ENCODE data around the gene SMYD5.

The SMYD5 gene

GRCh38 chr2:73208258-73208657, 5.8 kb upstream of the SMYD5 start:
- DNase-seq, result no peak

GRCh38 chr2:73210019-73210418, 4.0 kb upstream of the SMYD5 start:
- no peak for DNase-seq

GRCh38 chr2:73210696-73211095, 3.3 kb upstream of the SMYD5 start:
- no peak for DNase-seq

DNA sequence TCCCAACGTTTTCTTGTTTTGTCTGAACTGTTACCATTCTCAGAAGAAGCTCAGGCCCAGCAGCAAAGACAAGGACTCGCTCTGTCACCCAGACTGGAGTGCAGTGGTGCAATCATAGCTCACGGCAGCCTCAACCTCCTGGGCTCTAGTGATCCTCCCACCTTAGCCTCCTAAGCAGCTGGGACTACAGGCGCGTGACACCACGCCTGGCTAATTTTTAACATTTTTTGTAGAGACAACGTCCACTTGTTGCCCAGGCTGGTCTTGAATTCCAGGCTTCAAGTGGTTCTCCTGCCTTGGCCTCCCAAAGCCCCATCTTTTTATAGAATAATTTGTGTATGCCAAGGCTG, 2.0 kb upstream of the SMYD5 start:
- DNase-seq, result no peak

GRCh38 chr2:73212448-73213176, 1.4 kb upstream of the SMYD5 start:
- peak; percentile 73 for DNase-seq

DNA sequence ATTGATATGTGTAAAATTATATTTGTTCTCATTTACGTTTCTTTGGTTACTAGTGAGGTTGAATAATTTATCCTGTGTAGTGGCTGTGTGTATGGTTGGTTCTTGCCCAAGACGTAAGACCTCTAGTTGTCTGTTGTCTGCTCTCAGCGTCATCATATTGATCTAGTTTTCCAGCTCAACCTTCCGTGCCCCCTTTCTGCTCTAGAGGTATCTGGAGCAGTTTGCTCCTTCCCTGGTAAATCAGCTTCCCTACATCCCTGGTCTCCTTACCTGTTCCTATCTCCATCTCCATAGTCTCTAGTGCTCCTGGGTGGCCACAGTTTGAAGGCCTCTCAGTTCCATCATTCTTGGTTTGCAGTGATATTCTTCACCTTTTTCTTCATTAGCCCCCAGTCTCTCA, 1.2 kb downstream of the SMYD5 start:
- DNase-seq, result no peak

DNA sequence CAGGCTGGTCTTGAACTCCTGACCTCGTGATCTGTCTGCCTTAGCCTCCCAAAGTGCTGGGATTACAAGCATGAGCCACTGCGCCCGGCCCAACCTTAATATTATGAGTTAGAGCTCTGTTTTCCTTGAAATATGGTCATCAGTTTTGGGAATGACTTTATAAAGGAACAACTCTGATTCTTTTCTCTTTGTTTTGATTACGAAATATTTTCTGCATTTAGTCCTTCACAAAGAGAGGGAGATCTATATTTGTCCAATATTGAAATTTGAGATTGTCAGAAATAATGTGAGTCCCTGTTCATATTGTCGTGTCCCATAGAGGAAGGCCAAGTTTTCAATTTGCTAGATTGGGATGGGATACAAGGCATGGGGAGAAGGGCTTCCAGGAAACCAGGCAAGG, 3.1 kb downstream of the SMYD5 start:
- DNase-seq, result no peak

DNA sequence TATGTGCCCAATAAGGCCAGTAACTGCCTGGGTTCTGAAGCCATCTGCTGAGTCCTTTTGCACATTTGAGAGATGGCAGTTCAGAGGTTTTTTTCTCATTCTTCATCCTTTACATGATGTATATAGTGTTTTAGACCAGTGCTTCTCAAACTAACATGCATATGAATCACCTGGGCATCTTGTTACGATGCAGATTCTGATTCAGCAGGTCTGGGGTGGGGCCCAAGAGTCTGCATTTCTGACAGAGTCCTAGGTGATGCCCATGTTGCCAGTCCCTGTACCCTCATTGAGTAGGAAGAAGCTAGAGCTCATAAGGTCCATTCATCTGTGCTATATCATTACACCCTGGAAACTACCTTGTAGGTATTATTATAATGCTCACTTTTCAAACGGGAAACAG, 3.8 kb downstream of the SMYD5 start:
- no peak for DNase-seq

GRCh38 chr2:73218298-73218697, 4.3 kb downstream of the SMYD5 start:
- DNase-seq, result no peak

DNA sequence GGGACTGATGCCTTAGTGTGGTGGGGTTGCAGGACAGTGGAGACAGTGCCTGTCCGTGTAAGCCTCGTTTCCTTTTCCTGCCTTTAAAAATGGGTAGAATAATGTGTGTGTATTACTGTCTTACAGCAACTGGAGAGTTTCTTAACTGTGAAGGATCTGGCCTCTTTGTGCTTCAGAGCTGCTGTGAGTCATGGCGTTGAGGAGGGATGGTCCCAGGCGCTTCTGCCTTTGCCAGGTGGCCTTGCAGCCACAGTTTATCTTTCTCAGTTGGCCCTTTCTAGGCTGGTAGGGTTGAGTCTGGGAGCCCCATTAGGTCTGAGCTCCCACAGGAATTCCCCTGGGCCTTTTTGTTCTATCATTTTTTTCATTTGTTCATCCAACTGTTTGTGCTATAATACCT, 9.8 kb downstream of the SMYD5 start:
- DNase-seq, result no peak

GRCh38 chr2:73225513-73226360, 11.7 kb downstream of the SMYD5 start:
- no peak for DNase-seq

DNA sequence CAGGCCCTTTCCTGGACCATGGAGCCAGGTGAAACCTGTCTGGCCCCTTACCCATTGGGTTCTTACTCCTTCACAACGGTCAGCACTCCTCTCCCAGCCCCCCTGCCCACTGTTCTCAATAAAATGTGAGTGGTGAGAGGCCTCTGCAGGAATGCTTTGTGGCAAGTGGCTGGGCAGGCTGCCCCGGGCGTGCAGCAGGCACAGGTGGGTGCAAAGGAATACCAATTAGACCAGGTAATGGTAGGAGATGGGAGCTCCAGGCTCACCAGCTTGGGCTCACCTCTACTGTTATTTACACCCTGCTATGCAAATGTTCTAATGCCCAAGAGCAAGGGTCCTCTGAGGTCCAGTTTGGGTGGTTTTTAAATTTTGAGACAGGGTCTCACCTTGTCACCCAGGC, 13.0 kb downstream of the SMYD5 start:
- no peak for DNase-seq

DNA sequence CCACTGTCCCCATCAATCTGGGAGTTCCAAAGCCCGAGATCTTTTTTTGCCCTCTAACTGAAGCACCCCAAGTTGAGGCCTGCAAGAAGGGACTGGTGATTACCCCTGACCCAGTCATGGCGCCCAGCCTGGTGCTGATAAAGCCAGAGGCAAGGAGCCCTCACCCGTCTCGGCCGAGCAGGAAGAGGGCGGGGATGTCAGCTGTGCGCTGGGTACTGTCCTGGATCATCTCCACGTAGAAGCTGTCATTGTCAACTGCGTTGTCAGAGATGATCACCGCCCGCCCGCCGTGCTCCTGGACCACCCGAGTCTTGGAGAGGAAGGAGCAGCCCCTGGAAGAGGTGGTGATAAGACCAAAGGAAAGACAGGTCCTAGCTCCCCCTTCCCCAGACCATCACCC, 14.6 kb downstream of the SMYD5 start:
- DNase-seq, result no peak

DNA sequence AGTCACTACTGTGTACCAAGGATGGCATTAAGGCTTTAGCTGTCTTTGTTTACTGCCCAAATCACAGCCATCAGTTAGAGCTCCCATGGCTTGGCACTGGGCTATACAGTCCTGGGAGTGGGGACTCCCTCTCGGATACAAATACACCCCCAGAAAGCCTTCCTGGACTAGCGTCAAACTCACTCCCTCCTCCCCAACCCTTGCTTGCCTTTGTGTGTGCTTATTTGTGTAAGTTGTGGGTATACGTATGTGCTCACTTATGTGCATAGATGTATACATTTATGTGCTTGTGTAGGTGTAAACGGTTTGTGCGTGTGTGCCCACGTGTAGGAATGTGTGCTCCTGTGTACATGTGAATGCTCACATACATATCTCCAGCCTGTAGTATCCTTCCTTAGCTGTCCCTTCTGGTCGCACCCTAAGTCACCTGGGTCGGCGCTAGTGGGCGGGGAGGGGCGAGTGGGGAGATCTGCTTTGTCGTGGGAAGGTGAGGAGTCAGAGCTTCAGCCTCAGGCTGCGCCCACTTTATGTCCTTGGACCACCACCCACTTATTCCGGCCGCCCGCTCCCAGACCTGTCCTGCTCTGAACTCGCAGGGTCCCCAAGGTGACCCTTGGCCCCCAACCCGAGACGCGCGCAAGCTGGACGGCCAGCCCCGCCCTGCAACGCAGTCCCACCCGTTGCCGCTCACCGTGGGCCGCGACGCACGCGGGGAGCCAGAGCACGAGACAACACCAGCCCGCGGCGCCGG, 18.5 kb downstream of the SMYD5 start:
- peak; percentile 22 for DNase-seq

DNA sequence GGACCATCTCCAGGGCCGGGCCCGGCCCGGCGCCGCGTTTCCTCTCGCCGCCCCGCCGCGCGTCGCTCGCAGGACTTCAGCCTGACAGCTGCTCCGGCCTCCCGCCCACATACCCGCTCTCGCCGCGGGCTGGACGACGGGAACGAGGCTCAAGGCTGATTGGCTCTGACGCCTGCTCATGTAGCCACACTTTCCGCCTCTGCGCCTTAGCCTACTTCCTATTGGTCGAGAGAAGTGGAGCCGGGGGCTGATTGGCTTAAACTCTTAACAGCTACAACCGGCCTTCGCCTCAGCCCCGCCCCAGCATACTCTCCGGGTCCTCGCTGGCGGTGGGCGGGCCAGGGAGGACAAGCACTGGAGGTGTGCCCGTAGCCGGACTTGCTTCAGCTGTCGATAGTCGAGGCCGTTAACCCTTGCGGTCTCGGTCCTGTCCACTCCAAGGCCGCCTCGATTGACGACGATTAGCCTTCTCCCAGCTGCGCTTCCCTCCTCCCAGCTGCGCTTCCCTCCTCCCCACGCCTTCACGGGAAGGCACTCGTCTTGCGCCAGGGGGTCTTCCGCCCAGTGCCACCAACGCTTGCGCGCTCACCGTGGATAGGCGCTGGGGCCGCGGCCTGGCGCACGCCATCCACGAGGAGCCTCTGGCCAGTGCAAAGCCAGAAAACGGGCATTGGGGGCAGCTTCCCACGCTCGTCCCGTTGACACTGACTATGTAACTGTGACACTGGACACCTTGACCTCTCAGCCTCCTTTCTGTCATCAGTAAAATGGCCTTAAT, 19.3 kb downstream of the SMYD5 start, which contains the start of gene PRADC1:
Gene PRADC1 (minus strand): TSS at position 86 of the 778 bp plus-strand sequence. CDS start 79 bp downstream, at position 7.
- DNase-seq, result peak; percentile 97

DNA sequence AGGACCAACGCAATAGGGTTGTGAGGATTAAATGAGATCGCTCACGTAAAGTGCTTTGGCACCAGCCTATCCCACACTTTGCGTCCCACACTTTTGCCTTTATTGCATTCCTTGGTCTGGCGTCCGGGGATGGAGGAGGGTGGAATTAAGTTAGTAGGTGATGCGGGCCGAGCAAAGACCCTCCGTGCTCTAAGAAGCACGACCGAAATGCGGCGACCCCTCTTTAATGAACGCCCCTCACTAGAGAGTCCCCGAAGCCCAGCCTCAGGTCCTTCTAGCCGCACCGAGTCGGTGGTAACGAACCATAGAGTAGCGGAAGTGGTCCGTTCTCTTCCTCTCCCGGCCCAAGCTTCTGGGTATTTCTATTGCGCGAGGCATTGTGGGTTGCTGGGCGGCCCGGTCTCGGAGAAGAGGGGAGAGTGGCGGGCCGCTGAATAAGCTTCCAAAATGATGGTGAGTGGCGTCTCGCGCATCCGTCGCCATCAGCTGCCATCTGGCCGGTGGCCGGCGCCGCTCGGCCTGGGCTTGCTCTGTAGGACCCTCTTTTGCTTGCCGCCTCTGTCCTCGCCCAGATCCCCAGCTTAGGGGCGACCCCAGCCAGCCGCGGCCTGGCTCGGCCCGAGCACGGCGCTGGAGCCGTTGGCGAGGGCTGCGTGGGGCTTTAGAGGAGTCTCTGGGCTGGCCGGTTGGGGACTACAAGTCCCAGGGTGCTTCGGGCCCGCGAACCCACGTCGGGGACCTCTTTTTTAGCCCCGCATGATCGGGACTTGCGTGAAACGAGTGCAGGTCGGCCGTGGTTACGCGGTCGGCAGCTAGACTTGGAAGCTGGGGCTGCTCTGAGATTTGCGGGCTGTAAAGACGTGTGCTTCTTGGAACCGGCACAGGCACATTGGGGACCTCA, 20.1 kb downstream of the SMYD5 start, which contains the start of gene CCT7:
Gene CCT7 (plus strand): TSS at position 377 of the 901 bp plus-strand sequence. CDS start 71 bp downstream, at position 448.
- DNase-seq, result peak; percentile 92

DNA sequence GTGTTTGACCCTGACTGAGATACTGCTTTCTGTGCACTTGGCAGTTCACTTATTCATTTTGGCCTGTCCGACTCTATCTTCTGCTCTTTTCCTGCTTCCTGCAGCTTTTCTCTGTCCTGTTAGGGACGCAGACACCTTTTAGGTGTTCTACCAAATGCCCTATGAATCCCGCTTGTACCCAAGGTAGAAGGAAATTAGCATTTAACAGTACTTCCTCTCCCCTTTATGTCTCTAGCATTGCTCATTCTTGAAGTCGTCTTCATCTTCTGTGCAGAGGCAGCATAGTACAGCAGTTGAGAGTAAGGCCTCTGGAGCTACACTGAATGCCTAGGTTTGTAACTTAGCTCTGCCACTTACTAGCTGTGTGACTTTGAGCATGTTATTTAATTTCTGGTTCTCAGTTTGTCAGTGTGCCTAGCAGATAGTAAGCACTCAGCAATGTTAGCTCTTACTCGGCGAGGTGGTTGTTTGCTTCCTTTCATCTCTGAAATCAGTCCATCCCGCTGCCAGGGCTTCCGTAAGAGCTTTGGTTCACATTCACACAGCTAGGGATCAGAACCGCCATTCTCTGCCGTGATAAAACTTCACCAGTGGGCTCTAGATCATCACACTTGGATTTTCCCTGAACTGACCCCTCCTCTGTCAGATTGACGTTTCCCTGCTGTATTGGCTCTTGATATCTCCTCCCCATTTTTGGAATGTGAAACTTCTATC, 21.4 kb downstream of the SMYD5 start:
- DNase-seq, result peak; percentile 13

DNA sequence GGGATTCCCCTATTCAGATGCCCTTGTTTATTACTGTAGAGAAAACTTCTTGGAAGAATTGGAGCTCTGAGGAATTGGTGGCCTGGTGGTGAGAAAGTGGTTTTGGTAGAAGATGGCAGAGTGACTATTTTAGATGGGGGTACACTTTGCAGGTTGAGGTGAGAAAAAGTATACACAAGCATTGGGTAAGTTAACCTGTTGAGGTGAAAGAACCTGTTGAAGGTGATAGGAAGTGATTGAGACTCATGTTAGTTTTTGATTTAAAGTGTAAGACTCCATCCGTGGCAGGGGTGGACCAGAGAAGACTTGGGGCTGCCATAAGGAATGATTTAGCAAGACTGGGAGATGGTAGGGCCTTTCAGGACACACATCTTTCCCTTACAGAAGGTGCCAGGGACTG, 23.1 kb downstream of the SMYD5 start:
- DNase-seq, result no peak

DNA sequence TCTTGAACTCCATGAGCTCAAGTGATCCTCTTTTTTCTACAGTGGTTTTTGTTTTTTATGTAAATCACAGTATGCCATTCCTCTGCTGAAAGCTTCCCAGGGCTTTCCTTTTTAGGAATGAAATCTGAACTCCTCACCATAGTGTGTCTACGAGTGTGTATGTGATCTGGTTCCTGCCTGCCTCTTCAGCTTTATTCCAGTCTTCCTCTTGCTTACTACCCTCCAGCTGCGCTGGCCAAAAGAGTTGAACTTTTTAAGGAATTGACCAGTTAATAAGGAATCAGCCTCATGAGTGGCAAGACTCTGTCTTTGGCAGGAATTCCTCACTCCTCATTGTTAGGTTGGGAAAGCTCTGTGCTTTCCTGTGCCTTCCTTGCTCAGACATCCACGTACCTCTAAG, 24.1 kb downstream of the SMYD5 start:
- no peak for DNase-seq

- no peak for DNase-seq
Observed at GRCh38 chr2:73238976-73239375, 24.9 kb downstream of the SMYD5 start.

GRCh38 chr2:73239776-73240175, 25.7 kb downstream of the SMYD5 start:
- DNase-seq, result no peak
